Natural killer cell (primary cell): ENCODE data around the gene ATP8B4. TPM values are rescaled to one million over a fixed set of nuclear protein-coding genes. Genes with fewer than 3 reads are reported as not detected.

Source experiments
- ATAC-seq, 3 donors: fragments of 150-1000 bp in 2 of 3; fragments of 200-7000 bp in 1 of 3; cut with Tn5 transposase; 1 replicate in 1 of 3; 2 replicates in 2 of 3; pipeline ENCODE4 v1.10.0; 2021; ENCODE audit warnings: mild to moderate bottlenecking in 2 of 3, moderate library complexity in 2 of 3
- DNase-seq, 2 donors: peaks; one replicate each; pipeline versions ENCODE4 v3.0.0 to v3.0.0-alpha.2; 2013 to 2021; ENCODE audit warnings: mixed read lengths in 1 of 2
- H3K27ac ChIP-seq: one replicate; pipeline ENCODE4 v1.5.1; 2013; ENCODE audit warnings: mild to moderate bottlenecking, low read length
- H3K27me3 ChIP-seq: one replicate; pipeline ENCODE4 v1.6.1; 2013; ENCODE audit warnings: low read length; ENCODE audit not compliant: control insufficient read depth, insufficient read depth
- H3K36me3 ChIP-seq: one replicate; pipeline ENCODE4 v1.6.1; 2013; ENCODE audit warnings: low read length; ENCODE audit not compliant: control insufficient read depth, insufficient read depth
- H3K4me1 ChIP-seq: one replicate; pipeline ENCODE4 v1.6.1; 2013; ENCODE audit warnings: low read length; ENCODE audit not compliant: control insufficient read depth, insufficient read depth
- H3K4me3 ChIP-seq: one replicate; pipeline ENCODE4 v1.5.1; 2013; ENCODE audit warnings: low read length
- H3K9me3 ChIP-seq: one replicate; pipeline ENCODE4 v1.6.1; 2013; ENCODE audit warnings: low read length; ENCODE audit not compliant: control insufficient read depth, insufficient read depth
- H3K27ac Mint-ChIP-seq, 2 donors: one replicate each; pipeline ENCODE4 v1.8.0; 2022; ENCODE audit warnings: mild to moderate bottlenecking in 2 of 2, mixed read lengths in 2 of 2, moderate library complexity in 1 of 2
- H3K27me3 Mint-ChIP-seq, 2 donors: one replicate each; pipeline ENCODE4 v1.8.0; 2022; ENCODE audit warnings: low read depth in 2 of 2, mixed read lengths in 2 of 2
- H3K36me3 Mint-ChIP-seq: one replicate; pipeline ENCODE4 v1.8.0; 2022; ENCODE audit warnings: mixed read lengths
- H3K4me1 Mint-ChIP-seq, 2 donors: one replicate each; pipeline ENCODE4 v1.8.0; 2022; ENCODE audit warnings: mixed read lengths in 2 of 2
- H3K4me3 Mint-ChIP-seq: one replicate; pipeline ENCODE4 v1.8.0; 2022; ENCODE audit warnings: mild to moderate bottlenecking, moderate library complexity, mixed read lengths
- H3K9me3 Mint-ChIP-seq, 2 donors: one replicate each; pipeline ENCODE4 v1.8.0; 2022; ENCODE audit warnings: mixed read lengths in 2 of 2
- WGBS: methylation state at CpG from one replicate; pipeline ENCODE4 v1.1.7; 2013; ENCODE audit warnings: missing lambda C conversion rate; ENCODE audit not compliant: insufficient coverage; 5-methylcytosine and 5-hydroxymethylcytosine counted together
- intact Hi-C: fragments of 100-400 bp; cut with micrococcal nuclease; formaldehyde crosslinking; loops from one replicate; pipeline ENCODE4 v1.14.2; 2022
- total RNA-seq, 4 donors: library from RNA; stranded (reverse); fragments of 120-200 nt in 1 of 4; gene quantifications; one replicate each; pipeline versions ENCODE4 v1.2.3 to v1.2.4, GENCODE V29; 2013 to 2022
- TF ChIP-seq, protein P1 (sequence below): fragments of 200-600 bp; IDR thresholded peaks from one replicate; pipeline ENCODE4 v1.8.0; 2022; ENCODE audit warnings: antibody characterized with exemption

Gene ATP8B4
- total RNA-seq, 3 donors from 2014 or later (not counting 1 experiment from before 2014, with no cell fraction given) = 55.6 to 89.5 (median 75.1) TPM

GRCh38 chr15:49898097-49898496 is 220.9 kb downstream of the ATP8B4 start:
- DNase-seq (no peak), ATAC-seq (no peak)
- Mint-ChIP-seq H3K36me3 (peaks cover 6% of the 10 kb centered on the region), H3K4me1 (peaks cover 6 to 10% of the 10 kb centered on the region in 2 donors), H3K4me3 (no peak overlapping the region), H3K9me3 (no peaks in the 10 kb centered on the region), H3K27ac (peak overlapping the region; percentile 11 to 53), H3K27me3 (no peaks in the 10 kb centered on the region)
- Histone ChIP-seq H3K9me3 (no peaks in the 10 kb centered on the region), H3K4me1 (no peaks in the 10 kb centered on the region), H3K4me3 (no peak overlapping the region), H3K27ac (no peak overlapping the region), H3K27me3 (no peaks in the 10 kb centered on the region), H3K36me3 (peaks cover 33% of the 10 kb centered on the region)
- TF ChIP-seq, protein P1, sequence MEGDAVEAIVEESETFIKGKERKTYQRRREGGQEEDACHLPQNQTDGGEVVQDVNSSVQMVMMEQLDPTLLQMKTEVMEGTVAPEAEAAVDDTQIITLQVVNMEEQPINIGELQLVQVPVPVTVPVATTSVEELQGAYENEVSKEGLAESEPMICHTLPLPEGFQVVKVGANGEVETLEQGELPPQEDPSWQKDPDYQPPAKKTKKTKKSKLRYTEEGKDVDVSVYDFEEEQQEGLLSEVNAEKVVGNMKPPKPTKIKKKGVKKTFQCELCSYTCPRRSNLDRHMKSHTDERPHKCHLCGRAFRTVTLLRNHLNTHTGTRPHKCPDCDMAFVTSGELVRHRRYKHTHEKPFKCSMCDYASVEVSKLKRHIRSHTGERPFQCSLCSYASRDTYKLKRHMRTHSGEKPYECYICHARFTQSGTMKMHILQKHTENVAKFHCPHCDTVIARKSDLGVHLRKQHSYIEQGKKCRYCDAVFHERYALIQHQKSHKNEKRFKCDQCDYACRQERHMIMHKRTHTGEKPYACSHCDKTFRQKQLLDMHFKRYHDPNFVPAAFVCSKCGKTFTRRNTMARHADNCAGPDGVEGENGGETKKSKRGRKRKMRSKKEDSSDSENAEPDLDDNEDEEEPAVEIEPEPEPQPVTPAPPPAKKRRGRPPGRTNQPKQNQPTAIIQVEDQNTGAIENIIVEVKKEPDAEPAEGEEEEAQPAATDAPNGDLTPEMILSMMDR = no peak
- intact Hi-C loops = no loop called here

GRCh38 chr15:49895347-49896223 is 223.4 kb downstream of the ATP8B4 start:
- H3K4me3 Mint-ChIP-seq = no peak overlapping the region
- H3K4me1 ChIP-seq = no peaks in the 10 kb centered on the region
- TF ChIP-seq, protein P1 = no peak
- no peak overlapping the region for H3K27ac Mint-ChIP-seq
- H3K27me3 Mint-ChIP-seq = no peaks in the 10 kb centered on the region
- intact Hi-C loops = no loop called here
- no peak for ATAC-seq
- no peak overlapping the region for H3K4me3 ChIP-seq
- H3K36me3 ChIP-seq = peaks cover 35% of the 10 kb centered on the region
- no peaks in the 10 kb centered on the region for H3K9me3 ChIP-seq
- H3K27me3 ChIP-seq = no peaks in the 10 kb centered on the region
- H3K9me3 Mint-ChIP-seq = no peaks in the 10 kb centered on the region
- no peak overlapping the region for H3K27ac ChIP-seq
- peaks cover 0 to 4% of the 10 kb centered on the region in 2 donors for H3K4me1 Mint-ChIP-seq
- 94% methylated on average over 4 of the region's 6 CpGs for WGBS
- peaks cover 16% of the 10 kb centered on the region for H3K36me3 Mint-ChIP-seq
- DNase-seq = no peak

DNA sequence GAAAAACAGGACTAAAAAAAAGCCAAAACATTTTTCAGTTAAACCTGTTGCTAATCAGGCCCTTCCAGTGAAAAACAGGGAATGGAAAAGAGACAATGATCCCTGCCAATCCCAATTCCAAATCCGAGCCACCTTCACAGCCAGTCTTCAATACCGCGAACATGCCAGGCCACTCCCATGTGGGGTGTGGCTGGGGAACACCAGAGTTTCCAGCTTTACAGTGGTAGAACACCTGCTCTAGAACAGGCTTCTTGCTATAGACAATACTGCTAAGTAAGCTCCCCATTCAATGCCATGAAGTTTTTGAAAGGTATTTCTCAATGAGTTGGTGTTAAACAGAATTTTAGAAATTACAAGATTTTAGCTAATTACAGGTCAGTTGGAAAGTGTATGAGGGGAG is 228.3 kb downstream of the ATP8B4 start:
- TF ChIP-seq, protein P1 = no peak
- Mint-ChIP-seq H3K4me3 (no peak overlapping the region), H3K36me3 (peaks cover 12% of the 10 kb centered on the region), H3K27me3 (no peaks in the 10 kb centered on the region), H3K9me3 (no peaks in the 10 kb centered on the region), H3K4me1 (peaks cover 3% of the 10 kb centered on the region in 2 donors), H3K27ac (no peak overlapping the region)
- Histone ChIP-seq H3K9me3 (no peaks in the 10 kb centered on the region), H3K4me3 (no peak overlapping the region), H3K27ac (no peak overlapping the region), H3K27me3 (no peaks in the 10 kb centered on the region), H3K4me1 (no peaks in the 10 kb centered on the region), H3K36me3 (peaks cover 31% of the 10 kb centered on the region)
- WGBS = 95% methylated on average over 3 of the region's 3 CpGs
- DNase-seq = no peak
- intact Hi-C loops = no loop called here
- ATAC-seq = no peak
